ENCODE measurements around the gene TOMT.

TOMT gene

GRCh38 chr11:72136684-72137262 is 31.0 kb downstream of the TOMT start:
- TF ChIP-seq, protein P1, sequence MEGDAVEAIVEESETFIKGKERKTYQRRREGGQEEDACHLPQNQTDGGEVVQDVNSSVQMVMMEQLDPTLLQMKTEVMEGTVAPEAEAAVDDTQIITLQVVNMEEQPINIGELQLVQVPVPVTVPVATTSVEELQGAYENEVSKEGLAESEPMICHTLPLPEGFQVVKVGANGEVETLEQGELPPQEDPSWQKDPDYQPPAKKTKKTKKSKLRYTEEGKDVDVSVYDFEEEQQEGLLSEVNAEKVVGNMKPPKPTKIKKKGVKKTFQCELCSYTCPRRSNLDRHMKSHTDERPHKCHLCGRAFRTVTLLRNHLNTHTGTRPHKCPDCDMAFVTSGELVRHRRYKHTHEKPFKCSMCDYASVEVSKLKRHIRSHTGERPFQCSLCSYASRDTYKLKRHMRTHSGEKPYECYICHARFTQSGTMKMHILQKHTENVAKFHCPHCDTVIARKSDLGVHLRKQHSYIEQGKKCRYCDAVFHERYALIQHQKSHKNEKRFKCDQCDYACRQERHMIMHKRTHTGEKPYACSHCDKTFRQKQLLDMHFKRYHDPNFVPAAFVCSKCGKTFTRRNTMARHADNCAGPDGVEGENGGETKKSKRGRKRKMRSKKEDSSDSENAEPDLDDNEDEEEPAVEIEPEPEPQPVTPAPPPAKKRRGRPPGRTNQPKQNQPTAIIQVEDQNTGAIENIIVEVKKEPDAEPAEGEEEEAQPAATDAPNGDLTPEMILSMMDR (IDR thresholded peaks at IDR 0.05; ENCODE audit: low read depth, low read length) = no peak
- TF ChIP-seq EZH2phosphoT487 (IDR thresholded peaks at IDR 0.05; ENCODE audit: low read depth) = no peak
- no peaks in the 10 kb centered on the region for H3K36me3 ChIP-seq (replicated peaks; ENCODE audit: low read depth, low read length)
- no peak overlapping the region for H3K27ac ChIP-seq (ENCODE audit: low read length)
- no peak overlapping the region for H3K4me2 ChIP-seq (ENCODE audit: low read length)
- H3K9me3 ChIP-seq (ENCODE audit: insufficient read depth, low read length) = no peaks in the 10 kb centered on the region
- H3K9ac ChIP-seq (ENCODE audit: low read length) = no peak overlapping the region
- H3K4me3 ChIP-seq (ENCODE audit: low read length) = no peak overlapping the region
- H4K20me1 ChIP-seq (ENCODE audit: insufficient read depth, low read length) = no peaks in the 10 kb centered on the region
- no peaks in the 10 kb centered on the region for H3K4me1 ChIP-seq (ENCODE audit: low read length)
- H2AFZ ChIP-seq (ENCODE audit: low read depth, low read length) = no peak overlapping the region
- peaks cover 17% of the 10 kb centered on the region for H3K27me3 ChIP-seq (ENCODE audit: low read depth, low read length)
- H3K79me2 ChIP-seq (ENCODE audit: low read length) = no peaks in the 10 kb centered on the region

DNA sequence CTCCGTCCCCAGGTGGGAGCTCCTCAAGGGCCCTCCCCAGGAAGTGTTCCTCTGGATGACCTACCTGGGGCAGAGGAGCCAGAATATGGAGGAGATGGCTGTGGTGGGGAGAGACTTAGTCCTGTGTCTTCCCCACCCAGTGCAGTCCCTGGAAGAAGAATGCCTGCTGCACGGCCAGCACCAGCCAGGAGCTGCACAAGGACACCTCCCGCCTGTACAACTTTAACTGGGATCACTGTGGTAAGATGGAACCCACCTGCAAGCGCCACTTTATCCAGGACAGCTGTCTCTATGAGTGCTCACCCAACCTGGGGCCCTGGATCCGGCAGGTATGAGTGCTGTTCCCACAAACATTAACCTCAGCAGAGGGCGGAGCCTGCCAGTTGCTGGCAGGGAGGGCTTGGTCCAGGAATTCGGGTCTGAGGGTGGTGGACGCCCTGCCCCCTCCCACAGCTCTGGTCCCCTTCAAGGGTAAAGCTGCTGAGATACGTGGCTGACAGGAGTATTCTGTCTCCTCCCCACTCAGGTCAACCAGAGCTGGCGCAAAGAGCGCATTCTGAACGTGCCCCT is 33.2 kb downstream of the TOMT start:
- no peak overlapping the region for H3K27ac ChIP-seq (ENCODE audit: low read length)
- H3K4me2 ChIP-seq (ENCODE audit: low read length) = no peak overlapping the region
- H3K4me1 ChIP-seq (ENCODE audit: low read length) = no peaks in the 10 kb centered on the region
- H3K9me3 ChIP-seq (ENCODE audit: insufficient read depth, low read length) = no peaks in the 10 kb centered on the region
- peaks cover 15% of the 10 kb centered on the region for H3K27me3 ChIP-seq (ENCODE audit: low read depth, low read length)
- no peak overlapping the region for H2AFZ ChIP-seq (ENCODE audit: low read depth, low read length)
- no peaks in the 10 kb centered on the region for H3K36me3 ChIP-seq (replicated peaks; ENCODE audit: low read depth, low read length)
- TF ChIP-seq EZH2phosphoT487 (IDR thresholded peaks at IDR 0.05; ENCODE audit: low read depth) = no peak
- TF ChIP-seq, protein P1 (IDR thresholded peaks at IDR 0.05; ENCODE audit: low read depth, low read length) = no peak
- no peak overlapping the region for H3K4me3 ChIP-seq (ENCODE audit: low read length)
- no peaks in the 10 kb centered on the region for H4K20me1 ChIP-seq (ENCODE audit: insufficient read depth, low read length)
- H3K9ac ChIP-seq (ENCODE audit: low read length) = no peak overlapping the region
- no peaks in the 10 kb centered on the region for H3K79me2 ChIP-seq (ENCODE audit: low read length)

DNA sequence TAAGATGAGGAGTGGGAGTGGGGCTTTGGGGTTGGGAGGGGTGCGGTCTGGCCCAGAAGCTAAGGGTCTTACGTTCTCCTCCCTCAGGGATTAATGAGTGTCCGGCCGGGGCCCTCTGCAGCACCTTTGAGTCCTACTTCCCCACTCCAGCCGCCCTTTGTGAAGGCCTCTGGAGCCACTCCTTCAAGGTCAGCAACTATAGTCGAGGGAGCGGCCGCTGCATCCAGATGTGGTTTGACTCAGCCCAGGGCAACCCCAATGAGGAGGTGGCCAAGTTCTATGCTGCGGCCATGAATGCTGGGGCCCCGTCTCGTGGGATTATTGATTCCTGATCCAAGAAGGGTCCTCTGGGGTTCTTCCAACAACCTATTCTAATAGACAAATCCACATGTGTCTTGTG is 33.8 kb downstream of the TOMT start:
- H3K79me2 ChIP-seq (ENCODE audit: low read length) = no peaks in the 10 kb centered on the region
- H3K9ac ChIP-seq (ENCODE audit: low read length) = no peak overlapping the region
- no peaks in the 10 kb centered on the region for H4K20me1 ChIP-seq (ENCODE audit: insufficient read depth, low read length)
- H3K4me1 ChIP-seq (ENCODE audit: low read length) = no peaks in the 10 kb centered on the region
- TF ChIP-seq EZH2phosphoT487 (IDR thresholded peaks at IDR 0.05; ENCODE audit: low read depth) = no peak
- TF ChIP-seq, protein P1 (IDR thresholded peaks at IDR 0.05; ENCODE audit: low read depth, low read length) = no peak
- H3K9me3 ChIP-seq (ENCODE audit: insufficient read depth, low read length) = no peaks in the 10 kb centered on the region
- no peak overlapping the region for H3K4me3 ChIP-seq (ENCODE audit: low read length)
- H3K4me2 ChIP-seq (ENCODE audit: low read length) = no peak overlapping the region
- no peaks in the 10 kb centered on the region for H3K36me3 ChIP-seq (replicated peaks; ENCODE audit: low read depth, low read length)
- peaks cover 15% of the 10 kb centered on the region for H3K27me3 ChIP-seq (ENCODE audit: low read depth, low read length)
- H3K27ac ChIP-seq (ENCODE audit: low read length) = no peak overlapping the region
- no peak overlapping the region for H2AFZ ChIP-seq (ENCODE audit: low read depth, low read length)

DNA sequence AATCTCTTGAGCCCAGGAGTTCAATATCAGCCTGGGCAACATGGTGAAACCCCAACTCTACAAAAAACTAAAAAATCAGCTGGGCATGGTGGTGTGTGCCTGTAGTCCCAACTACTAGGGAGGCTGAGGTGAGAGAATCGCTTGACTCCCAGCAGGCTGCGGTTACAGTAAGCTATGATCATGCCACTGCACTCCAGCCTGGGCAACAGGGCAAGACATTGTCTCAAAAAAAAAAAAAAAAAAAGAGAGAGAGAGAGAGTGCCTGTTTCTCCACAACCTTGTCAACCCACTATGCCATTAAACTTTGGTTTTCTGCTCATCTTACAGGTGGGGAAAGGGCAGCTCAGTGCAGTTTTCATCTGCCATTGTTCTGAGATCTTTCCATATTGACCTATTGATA is 34.9 kb downstream of the TOMT start:
- Histone ChIP-seq H3K4me2 (ENCODE audit: low read length) (no peak overlapping the region), H3K9me3 (ENCODE audit: insufficient read depth, low read length) (no peaks in the 10 kb centered on the region), H3K36me3 (replicated peaks; ENCODE audit: low read depth, low read length) (no peaks in the 10 kb centered on the region), H3K79me2 (ENCODE audit: low read length) (no peaks in the 10 kb centered on the region), H3K4me1 (ENCODE audit: low read length) (no peaks in the 10 kb centered on the region), H4K20me1 (ENCODE audit: insufficient read depth, low read length) (no peaks in the 10 kb centered on the region), H2AFZ (ENCODE audit: low read depth, low read length) (no peak overlapping the region), H3K27ac (ENCODE audit: low read length) (no peak overlapping the region), H3K4me3 (ENCODE audit: low read length) (no peak overlapping the region), H3K27me3 (ENCODE audit: low read depth, low read length) (peaks cover 15% of the 10 kb centered on the region), H3K9ac (ENCODE audit: low read length) (no peak overlapping the region)
- TF ChIP-seq, protein P1 (IDR thresholded peaks at IDR 0.05; ENCODE audit: low read depth, low read length) = no peak
- TF ChIP-seq EZH2phosphoT487 (IDR thresholded peaks at IDR 0.05; ENCODE audit: low read depth) = no peak

Data from OCI-LY3 (cell line).